ENCODE measurements around the gene CEP350.
A peak's percentile ranks its signal among the peaks of the same experiment; 100 is the strongest.
"Not testable (repeated sequence)": the region's sequence is repeated elsewhere in the genome, so short reads cannot be mapped to it uniquely, and the experiment has no call there.

Gene CEP350

GRCh38 chr1:179950651-179951050, 4.0 kb upstream of the CEP350 start:
- no peak for DNase-seq (ENCODE audit: low read depth, low spot score)

GRCh38 chr1:179951383-179952144, 3.0 kb upstream of the CEP350 start:
- no peak for DNase-seq (ENCODE audit: low read depth, low spot score)

- no peak for DNase-seq (ENCODE audit: low read depth, low spot score)
Observed at GRCh38 chr1:179952186-179952585, 2.4 kb upstream of the CEP350 start.

GRCh38 chr1:179953974-179954492, 577 bp upstream of the CEP350 start:
- DNase-seq (ENCODE audit: low read depth, low spot score) = peak; percentile 3

GRCh38 chr1:179955287-179955680, 674 bp downstream of the CEP350 start:
- no peak for DNase-seq (ENCODE audit: low read depth, low spot score)

GRCh38 chr1:179955731-179956130, 1.1 kb downstream of the CEP350 start:
- DNase-seq (ENCODE audit: low read depth, low spot score) = no peak

- no peak for DNase-seq (ENCODE audit: low read depth, low spot score)
Observed at GRCh38 chr1:179958359-179958758, 3.7 kb downstream of the CEP350 start.

- not testable (repeated sequence) for DNase-seq (ENCODE audit: low read depth, low spot score)
Observed at GRCh38 chr1:179962168-179962567, 7.6 kb downstream of the CEP350 start.

- no peak for DNase-seq (ENCODE audit: low read depth, low spot score)
Observed at GRCh38 chr1:179966551-179966950, 11.9 kb downstream of the CEP350 start.

- DNase-seq (ENCODE audit: low read depth, low spot score) = no peak
Observed at GRCh38 chr1:179968284-179968993, 13.8 kb downstream of the CEP350 start.

- no peak for DNase-seq (ENCODE audit: low read depth, low spot score)
Observed at GRCh38 chr1:179968994-179969919, 14.6 kb downstream of the CEP350 start.

GRCh38 chr1:179969962-179970361, 15.4 kb downstream of the CEP350 start:
- no peak for DNase-seq (ENCODE audit: low read depth, low spot score)

GRCh38 chr1:179971563-179972496, 17.2 kb downstream of the CEP350 start:
- no peak for DNase-seq (ENCODE audit: low read depth, low spot score)

- no peak for DNase-seq (ENCODE audit: low read depth, low spot score)
Observed at GRCh38 chr1:179973198-179974110, 18.8 kb downstream of the CEP350 start.

GRCh38 chr1:179976970-179977651, 22.5 kb downstream of the CEP350 start:
- DNase-seq (ENCODE audit: low read depth, low spot score) = no peak

GRCh38 chr1:179978199-179979079, 23.8 kb downstream of the CEP350 start:
- no peak for DNase-seq (ENCODE audit: low read depth, low spot score)

GRCh38 chr1:179984101-179984500, 29.5 kb downstream of the CEP350 start:
- DNase-seq (ENCODE audit: low read depth, low spot score) = no peak

- no peak for DNase-seq (ENCODE audit: low read depth, low spot score)
Observed at GRCh38 chr1:179984942-179985341, 30.3 kb downstream of the CEP350 start.

Measured in activated naive CD8-positive, alpha-beta T cell treated with anti-CD3 and anti-CD28 coated beads, Interleukin-2, amount 50 U/mL, for 16 hours (primary cell).